D721Med (cell line): ENCODE measurements around the gene SESN1.

Experiments
- DNase-seq: peaks from one replicate; pipeline ENCODE4 v3.0.0; 2011; ENCODE audit warnings: low spot score; ENCODE audit not compliant: insufficient read length
- FAIRE-seq: peaks from 2 replicates; lab custom pipeline; 2011; peaks lifted over from hg19 to GRCh38; lab: Jason Lieb, UNC
- TF ChIP-seq, protein P1 (sequence below): IDR thresholded peaks from 2 replicates; pipeline ENCODE4 v1.5.1; 2012; ENCODE audit warnings: mild to moderate bottlenecking, control low read depth; ENCODE audit not compliant: insufficient read depth; ENCODE audit errors: missing control alignments

Gene SESN1

DNA sequence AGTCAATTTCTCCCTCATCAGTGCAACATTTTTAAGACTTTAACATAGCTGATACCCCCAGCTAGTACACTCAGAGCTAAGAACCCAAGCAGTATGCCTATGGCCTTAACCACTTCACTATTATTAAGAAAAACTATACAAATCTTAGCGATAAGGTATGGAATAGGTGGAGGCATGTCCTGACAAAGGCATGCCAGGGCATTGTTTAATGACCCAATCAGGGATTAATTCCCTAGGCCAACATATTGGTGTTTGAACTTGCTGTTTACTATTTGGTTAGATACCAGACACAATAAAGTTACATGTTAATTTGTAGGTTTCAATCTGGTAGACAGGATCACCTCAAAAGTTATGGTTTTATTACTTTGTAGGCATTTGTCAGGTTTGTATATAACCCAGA is 153.4 kb downstream of the SESN1 start:
- FAIRE-seq: no peak
- no peak for DNase-seq
- TF ChIP-seq, protein P1, sequence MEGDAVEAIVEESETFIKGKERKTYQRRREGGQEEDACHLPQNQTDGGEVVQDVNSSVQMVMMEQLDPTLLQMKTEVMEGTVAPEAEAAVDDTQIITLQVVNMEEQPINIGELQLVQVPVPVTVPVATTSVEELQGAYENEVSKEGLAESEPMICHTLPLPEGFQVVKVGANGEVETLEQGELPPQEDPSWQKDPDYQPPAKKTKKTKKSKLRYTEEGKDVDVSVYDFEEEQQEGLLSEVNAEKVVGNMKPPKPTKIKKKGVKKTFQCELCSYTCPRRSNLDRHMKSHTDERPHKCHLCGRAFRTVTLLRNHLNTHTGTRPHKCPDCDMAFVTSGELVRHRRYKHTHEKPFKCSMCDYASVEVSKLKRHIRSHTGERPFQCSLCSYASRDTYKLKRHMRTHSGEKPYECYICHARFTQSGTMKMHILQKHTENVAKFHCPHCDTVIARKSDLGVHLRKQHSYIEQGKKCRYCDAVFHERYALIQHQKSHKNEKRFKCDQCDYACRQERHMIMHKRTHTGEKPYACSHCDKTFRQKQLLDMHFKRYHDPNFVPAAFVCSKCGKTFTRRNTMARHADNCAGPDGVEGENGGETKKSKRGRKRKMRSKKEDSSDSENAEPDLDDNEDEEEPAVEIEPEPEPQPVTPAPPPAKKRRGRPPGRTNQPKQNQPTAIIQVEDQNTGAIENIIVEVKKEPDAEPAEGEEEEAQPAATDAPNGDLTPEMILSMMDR: no peak

DNA sequence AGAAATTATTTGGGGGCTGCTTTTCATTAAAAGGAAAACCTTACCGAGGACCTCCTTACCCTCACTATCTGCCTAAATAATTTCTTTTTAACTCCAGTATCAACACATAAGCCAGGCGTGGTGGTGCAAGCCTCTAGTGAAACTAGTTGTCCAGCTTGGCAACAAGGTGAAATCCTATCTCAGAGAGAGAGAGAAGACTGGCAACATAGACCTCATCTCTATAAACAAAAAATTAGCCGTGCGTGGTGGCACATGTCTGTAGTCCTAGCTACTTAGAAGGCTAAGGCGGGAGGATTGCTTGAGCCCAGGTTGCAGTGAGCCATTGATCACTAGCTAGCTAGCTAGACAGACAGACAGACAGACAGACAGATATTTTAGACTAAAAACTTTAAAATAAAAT is 153.9 kb downstream of the SESN1 start:
- TF ChIP-seq, protein P1: no peak
- FAIRE-seq (no peak), DNase-seq (no peak)

- TF ChIP-seq, protein P1: no peak
- FAIRE-seq (no peak), DNase-seq (no peak)
Observed at GRCh38 chr6:108937170-108937569, 157.5 kb downstream of the SESN1 start.
